ENCODE measurements around the gene RFLNA.

Gene RFLNA

DNA sequence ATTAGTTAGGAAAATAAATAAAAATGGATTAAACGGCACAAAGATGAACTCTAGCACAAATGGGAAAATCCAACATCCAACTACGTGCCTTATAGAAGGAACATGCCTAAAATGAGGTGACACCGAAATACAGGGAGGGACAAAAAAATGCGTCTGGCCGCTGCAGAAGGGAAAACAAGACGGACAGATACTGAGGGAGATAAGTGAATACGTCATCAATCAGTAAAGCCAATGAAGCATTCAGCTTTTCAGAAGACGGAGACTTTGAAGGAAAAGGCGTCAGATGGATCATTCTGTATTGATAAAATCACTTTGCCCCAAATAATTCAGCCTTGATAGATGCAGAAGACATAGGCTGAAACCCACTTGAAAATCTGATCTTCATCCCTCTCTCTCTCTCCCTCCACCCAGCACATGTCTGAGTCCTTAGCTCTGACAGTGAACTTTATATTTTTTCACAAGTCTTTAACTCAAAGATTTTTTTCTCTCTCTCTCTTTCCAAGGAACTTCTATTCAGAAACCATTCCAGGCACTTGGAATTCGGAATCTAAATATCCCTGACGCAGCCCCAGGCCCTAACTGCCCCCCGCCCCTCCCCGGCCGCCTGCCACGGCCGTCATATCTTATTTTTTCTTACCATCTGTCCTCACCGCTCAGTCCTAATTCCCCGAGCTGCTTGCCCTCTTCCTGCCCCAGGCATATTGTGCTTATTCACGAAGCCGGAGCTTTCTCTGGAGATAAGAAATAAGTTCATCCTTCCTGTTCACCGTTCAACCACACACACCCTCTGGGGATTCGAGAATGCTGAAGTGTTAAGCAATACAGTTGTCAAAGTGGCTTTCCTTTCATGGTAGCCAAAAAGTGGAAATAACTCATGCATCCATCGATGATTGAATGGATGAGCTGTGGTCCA, 35.5 kb upstream of the RFLNA start:
- H3K4me3 ChIP-seq (ENCODE audit: low read depth, low read length), result no peak overlapping the region
- DNase-seq (ENCODE audit: low read depth), result no peak

DNA sequence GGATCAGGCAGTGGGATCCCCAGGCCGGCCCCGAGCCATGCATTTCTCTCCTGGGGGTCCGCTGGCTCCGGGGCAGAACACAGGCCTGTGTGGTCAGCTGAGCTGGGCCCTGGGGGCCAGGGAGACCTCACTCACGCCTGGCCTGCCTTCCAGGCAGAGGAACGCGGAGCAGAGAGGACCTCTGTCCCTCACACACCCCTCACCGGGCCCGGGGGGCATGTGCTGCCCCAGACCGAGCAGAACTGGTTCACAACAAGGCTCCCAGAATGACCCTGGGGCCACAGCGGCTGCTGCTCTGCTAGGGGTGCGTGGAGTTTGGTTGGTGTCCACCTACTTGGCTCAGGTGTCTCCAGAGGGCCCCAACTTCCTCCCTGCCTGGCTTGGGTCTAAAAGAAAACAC, 33.0 kb upstream of the RFLNA start:
- no peak overlapping the region for H3K4me3 ChIP-seq (ENCODE audit: low read depth, low read length)
- TF ChIP-seq, protein P1, sequence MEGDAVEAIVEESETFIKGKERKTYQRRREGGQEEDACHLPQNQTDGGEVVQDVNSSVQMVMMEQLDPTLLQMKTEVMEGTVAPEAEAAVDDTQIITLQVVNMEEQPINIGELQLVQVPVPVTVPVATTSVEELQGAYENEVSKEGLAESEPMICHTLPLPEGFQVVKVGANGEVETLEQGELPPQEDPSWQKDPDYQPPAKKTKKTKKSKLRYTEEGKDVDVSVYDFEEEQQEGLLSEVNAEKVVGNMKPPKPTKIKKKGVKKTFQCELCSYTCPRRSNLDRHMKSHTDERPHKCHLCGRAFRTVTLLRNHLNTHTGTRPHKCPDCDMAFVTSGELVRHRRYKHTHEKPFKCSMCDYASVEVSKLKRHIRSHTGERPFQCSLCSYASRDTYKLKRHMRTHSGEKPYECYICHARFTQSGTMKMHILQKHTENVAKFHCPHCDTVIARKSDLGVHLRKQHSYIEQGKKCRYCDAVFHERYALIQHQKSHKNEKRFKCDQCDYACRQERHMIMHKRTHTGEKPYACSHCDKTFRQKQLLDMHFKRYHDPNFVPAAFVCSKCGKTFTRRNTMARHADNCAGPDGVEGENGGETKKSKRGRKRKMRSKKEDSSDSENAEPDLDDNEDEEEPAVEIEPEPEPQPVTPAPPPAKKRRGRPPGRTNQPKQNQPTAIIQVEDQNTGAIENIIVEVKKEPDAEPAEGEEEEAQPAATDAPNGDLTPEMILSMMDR (IDR thresholded peaks at IDR 0.05; ENCODE audit: low read depth, low read length, missing control alignments), result no peak
- DNase-seq (ENCODE audit: low read depth), result no peak

More for the DNA sequence above, 35.5 kb upstream of the RFLNA start:
- TF ChIP-seq, protein P1 (IDR thresholded peaks at IDR 0.05; ENCODE audit: low read depth, low read length, missing control alignments), result no peak

DNA sequence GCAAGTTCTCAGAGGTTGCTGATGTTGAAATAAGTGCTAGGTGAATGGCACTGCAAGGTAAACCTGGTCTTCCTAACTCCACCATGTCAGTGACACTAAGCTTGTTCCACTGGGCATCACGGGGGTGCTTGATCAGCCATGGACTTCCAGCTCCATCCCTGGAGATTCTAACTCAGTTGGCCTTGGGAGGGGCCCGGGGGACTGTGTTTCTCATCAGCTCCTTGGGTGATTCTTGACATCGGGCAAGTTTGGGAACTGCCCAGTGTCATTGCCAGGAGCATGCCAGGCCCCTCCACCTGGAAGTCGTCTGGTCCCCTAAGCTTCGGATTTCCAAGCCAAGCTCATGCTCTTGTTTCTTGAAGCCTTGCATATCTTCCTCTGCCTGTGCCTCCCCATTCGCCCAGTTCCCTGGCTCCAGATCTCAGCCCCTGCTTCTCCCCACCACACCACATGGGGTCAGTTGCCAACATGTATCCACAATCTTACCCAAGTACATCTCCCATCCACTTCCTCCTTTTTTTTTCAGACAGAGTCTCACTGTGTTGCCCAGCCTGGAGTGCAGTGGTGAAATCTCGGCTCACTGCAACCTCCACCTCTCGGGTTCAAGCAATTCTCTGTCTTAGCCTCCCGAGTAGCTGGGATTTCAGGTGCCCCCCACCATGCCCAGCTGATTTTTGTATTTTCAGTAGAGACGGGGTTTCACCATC, 30.7 kb upstream of the RFLNA start:
- no peak overlapping the region for H3K4me3 ChIP-seq (ENCODE audit: low read depth, low read length)
- DNase-seq (ENCODE audit: low read depth), result no peak
- TF ChIP-seq, protein P1 (IDR thresholded peaks at IDR 0.05; ENCODE audit: low read depth, low read length, missing control alignments), result no peak

DNA sequence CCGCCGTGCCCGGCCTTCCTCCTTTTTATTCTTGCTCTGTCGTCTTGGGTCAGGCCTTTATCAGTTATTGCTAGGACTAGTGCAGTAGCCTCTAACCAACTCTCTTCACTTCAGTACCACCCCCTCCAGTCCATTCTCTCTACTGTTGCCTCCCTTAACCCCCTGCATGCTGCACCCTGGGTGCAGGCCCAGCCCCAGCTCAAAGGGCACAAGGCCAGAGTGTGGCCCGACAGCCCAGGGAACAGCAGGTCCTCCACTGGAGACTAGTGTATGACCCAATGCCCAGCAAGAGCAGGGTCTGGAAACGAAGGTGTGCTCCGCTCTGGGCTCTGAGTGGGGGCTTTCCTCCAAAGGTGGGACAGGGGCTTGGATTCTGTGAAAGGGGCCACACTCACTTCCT, 30.0 kb upstream of the RFLNA start:
- no peak for DNase-seq (ENCODE audit: low read depth)
- TF ChIP-seq, protein P1 (IDR thresholded peaks at IDR 0.05; ENCODE audit: low read depth, low read length, missing control alignments), result no peak
- H3K4me3 ChIP-seq (ENCODE audit: low read depth, low read length), result no peak overlapping the region

DNA sequence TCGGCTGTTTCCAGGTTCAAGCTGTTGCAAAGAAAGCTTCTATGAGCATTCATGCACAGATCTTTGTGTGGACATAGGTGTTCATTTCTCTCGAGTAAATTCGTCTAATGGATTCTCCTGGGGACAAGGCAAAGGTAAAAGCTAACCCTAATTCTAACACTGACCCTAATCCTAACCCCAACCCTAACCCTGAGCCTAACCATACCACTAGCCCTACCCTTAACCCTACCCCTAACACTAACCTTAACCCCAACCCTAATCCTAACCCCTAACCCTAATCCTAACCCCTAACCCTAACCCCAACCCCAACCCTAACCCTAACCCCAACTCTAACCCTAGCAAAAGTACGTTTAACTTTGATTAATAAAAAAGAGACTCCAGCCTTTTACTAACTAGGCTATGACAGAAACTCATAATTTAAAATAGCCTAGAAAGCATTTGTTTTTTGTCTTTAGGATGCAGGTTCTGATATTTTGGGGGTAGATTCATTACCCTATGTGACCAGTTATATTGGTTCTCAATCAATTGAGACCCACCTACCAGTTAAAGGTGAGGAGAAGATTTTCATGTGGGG, 27.6 kb upstream of the RFLNA start:
- TF ChIP-seq, protein P1 (IDR thresholded peaks at IDR 0.05; ENCODE audit: low read depth, low read length, missing control alignments), result no peak
- H3K4me3 ChIP-seq (ENCODE audit: low read depth, low read length), result no peak overlapping the region
- no peak for DNase-seq (ENCODE audit: low read depth)

DNA sequence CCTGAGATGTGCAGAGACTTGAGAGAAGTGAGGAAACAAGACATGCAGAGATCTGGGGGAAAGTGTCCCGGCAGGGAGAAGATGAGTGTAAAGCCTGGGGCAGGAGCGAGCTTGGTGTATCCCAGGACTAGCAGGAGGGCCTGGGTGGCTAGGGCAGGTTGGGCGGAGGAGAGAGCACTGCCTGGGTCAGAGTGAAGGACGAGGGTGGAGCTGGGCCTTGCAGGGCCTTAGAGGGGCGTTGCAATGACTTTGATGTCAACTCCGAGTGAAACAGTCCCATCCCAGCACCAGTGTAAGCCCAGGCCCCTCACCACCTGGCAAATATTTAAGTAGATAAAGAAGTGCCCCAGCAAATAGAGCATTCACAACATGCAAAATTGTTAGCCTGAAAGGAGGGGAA, 24.2 kb upstream of the RFLNA start:
- DNase-seq (ENCODE audit: low read depth), result no peak
- no peak overlapping the region for H3K4me3 ChIP-seq (ENCODE audit: low read depth, low read length)
- TF ChIP-seq, protein P1 (IDR thresholded peaks at IDR 0.05; ENCODE audit: low read depth, low read length, missing control alignments), result no peak

All from GM12864 (cell line).